DMS 273 (cell line): ENCODE results near the gene FBLN1.
"Not testable (repeated sequence)": the region's sequence is repeated elsewhere in the genome, so short reads cannot be mapped to it uniquely, and the experiment has no call there.

Experiments
- DNase-seq: peaks from one replicate; lab custom pipeline; 2025; ENCODE audit not compliant: unreplicated experiment; lab: John Stamatoyannopoulos, UW

Gene FBLN1, protein sequence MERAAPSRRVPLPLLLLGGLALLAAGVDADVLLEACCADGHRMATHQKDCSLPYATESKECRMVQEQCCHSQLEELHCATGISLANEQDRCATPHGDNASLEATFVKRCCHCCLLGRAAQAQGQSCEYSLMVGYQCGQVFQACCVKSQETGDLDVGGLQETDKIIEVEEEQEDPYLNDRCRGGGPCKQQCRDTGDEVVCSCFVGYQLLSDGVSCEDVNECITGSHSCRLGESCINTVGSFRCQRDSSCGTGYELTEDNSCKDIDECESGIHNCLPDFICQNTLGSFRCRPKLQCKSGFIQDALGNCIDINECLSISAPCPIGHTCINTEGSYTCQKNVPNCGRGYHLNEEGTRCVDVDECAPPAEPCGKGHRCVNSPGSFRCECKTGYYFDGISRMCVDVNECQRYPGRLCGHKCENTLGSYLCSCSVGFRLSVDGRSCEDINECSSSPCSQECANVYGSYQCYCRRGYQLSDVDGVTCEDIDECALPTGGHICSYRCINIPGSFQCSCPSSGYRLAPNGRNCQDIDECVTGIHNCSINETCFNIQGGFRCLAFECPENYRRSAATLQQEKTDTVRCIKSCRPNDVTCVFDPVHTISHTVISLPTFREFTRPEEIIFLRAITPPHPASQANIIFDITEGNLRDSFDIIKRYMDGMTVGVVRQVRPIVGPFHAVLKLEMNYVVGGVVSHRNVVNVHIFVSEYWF

DNA sequence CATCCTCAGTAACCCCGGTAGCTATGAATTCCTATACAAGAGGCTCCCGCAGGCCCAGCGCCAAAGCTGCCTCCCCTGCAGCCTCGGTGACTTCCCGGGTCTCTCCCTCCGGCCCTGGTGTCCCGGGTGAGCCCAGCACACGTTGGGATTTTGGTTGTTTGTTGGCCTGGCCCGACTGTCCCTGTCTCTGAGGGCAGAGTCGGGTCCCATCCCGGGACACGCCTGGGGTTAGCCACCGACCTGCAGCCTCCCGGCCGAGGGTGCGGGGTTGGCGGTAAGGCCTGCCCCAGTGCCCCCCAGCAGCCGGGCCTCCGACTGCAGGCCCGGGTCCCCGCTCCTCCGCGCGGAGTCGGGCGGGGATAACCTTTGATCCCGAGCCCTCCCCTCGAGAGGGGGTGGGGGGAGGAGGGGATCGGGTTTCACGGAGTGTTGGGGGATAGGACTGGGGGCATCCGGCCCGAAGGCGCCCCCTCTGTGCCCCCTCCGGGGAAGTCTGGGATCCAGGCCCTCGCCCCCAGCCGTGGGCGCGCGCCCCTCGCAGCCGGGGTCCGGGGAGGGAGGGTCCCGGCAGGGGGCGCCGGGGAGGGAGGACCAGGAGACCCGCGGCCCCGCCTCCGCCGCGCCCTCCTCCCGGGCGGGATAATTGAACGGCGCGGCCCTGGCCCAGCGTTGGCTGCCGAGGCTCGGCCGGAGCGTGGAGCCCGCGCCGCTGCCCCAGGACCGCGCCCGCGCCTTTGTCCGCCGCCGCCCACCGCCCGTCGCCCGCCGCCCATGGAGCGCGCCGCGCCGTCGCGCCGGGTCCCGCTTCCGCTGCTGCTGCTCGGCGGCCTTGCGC is at the start of gene FBLN1:
FBLN1 (plus strand) TSS at position 669 of the 835 bp plus-strand sequence; CDS start at position 772, 103 bp downstream.
- DNase-seq = peak; percentile 74

DNA sequence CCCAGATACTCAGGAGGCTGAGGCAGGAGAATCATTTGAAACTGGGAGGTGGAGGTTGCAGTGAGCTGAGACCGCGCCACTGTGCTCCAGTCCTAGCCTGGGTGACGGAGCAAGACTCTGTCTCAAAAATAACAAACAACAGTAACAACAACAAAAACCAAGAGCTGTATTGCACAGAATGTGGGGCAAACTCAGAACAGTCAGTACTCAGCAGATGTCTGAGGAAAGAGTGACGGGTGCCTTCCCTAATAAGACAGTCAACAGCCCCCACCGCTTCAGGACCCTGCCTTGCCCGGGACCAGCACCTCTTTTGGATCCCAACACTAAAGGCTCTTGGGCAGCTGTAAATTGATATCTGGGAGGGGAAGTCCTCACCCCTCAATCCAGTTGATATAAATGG is 48.9 kb upstream of the FBLN1 start:
- no peak for DNase-seq

DNA sequence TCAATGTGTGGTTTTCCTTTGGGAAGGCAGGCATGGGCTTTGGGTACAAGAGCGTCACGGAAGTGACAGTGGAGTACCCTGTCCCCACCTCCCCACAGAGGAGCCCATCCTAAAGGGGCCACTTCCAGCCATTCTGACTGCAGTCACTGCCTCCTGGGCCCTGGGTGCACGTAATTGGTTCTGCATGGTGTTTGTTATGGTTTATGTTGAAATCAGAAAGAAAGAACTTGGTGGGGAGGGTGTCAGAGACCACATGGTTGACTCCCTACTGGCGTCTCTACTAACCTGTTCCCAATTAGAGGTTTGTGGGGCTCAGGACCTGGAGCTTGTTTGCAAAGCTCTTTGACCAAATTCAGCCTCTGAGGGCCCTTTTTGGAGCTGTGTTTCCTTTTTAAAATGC is 48.4 kb upstream of the FBLN1 start:
- DNase-seq = no peak

DNA sequence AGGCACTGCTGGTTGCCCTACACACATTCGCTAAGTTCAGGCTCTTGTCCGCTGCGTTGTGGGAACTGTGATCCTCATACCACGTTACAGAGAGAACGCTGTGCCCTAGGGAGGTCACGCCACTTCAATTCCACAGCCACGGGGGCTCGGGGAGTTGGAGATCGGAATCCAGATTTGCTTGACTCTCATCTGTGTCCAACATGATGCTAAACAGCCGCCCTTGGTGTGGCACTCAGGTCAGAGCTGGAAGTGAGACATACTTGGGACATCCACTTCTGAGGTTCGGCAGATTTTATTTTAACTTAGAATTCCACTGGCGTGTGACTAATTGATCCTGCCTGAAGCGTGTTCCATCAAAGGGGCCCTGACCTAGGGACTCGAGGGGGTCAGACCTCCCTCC is 47.5 kb upstream of the FBLN1 start:
- no peak for DNase-seq

DNA sequence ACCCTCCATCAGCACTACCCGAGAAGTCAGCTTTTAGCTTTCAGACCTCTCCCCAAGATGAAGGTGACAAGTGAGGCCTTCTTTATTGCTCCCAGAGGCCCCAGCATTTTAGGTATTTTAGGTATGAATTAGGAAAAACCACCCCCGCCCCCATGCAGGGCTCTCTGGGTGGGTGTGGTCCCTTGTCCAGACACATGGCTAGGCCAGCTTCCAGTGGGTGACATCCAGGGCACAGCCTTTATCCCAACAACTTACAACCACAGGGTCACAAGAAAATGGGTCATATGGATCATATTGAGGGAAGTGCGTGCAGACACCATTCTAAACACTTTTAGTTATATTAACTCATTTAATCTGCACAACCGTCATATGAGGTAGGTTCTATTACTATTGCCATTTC is 47.1 kb upstream of the FBLN1 start:
- DNase-seq = no peak

DNA sequence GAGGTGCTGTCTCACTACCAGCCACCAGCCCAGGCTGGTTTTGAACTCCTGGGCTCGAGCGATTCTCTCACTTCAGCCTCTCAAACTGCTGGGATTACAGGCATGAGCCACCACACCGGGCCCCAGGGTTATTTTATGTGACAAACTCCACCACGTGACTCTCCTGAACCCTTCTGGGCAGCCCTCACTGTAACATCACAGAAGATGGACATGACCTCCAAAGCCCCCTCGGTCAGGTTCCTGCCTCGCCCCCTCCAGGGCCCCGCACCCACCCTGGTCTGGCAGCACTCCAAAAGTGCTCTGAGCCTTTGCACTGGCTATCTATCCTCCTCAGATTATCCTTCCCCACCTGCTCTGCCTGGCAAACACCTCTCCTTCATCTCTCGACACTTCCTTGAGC is 45.9 kb upstream of the FBLN1 start:
- DNase-seq = no peak

DNA sequence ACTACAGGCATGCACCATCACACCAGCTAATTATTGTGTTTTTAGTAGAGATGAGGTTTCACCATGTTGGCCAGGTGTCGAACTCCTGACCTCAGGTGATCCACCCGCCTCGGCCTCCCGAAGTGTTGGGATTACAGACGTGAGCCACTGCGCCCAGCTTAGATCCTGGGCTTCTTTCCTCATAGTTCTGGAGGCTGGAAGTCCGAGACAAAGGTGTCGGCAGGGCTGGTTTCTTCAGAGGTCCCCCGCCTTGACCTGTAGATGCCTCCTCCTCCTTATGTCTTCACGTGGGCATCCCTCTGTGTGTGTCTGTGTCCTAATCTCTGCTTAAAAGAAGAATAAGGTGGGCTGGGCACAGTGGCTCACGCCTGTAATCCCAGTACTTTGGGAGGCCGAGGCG is 44.2 kb upstream of the FBLN1 start:
- DNase-seq = no peak

DNA sequence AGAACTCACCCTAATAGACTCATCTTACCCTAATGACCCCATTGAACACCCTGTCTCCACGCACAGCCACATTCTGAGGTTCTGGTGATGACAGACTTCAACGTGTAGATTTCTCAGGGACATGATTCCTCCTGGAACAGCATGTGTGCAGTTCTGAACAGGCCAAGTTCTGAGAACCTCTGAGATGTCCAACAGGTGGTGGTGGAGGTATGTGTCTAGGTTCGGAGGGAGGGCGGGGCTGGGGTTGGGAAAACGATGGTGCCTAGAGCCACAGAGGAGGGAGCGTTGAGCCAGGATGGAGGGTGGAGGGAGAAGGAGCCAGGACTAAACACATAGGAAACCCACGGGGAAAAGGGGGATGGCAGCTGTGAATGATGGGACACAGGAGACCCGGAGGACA is 43.4 kb upstream of the FBLN1 start:
- no peak for DNase-seq

DNA sequence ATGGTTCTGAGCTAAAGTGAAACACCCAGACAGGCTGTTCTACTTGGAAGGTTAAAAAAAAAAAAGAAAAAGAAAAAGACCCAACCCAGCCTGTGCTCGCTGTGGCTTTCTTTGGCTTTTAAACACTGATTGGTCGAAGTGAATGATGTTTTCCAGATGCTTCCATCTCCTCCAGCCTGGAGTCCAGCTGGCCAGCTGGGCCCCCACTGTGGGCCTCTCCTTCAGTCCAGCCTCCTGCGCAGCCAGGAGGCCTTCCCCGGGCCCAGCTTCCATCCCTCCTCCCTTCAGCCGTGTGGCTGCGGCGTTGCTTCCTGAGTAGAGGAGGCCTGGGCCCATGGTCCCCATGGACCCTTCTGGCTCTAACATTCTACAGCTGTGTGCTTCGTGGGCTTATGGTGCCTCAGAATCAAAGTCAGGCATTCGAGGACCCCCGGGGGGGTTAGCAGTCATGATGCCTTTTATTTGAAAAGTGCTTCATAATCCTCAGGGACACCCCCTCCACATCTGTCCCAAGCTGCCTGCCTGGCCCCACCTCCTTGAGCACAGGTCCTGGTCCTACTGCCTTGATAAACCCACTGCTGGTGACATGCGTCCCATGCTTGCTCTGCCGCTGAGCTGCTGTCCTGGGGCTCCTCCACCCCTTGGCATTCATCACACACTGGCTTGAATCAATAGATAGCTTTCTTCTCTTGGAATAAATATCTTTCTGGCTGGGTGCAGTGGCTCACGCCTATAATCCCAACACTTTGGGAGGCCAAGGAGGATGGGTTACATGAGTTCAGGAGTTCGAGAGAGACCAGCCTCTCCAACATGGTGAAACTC is 42.2 kb upstream of the FBLN1 start:
- no peak for DNase-seq

DNA sequence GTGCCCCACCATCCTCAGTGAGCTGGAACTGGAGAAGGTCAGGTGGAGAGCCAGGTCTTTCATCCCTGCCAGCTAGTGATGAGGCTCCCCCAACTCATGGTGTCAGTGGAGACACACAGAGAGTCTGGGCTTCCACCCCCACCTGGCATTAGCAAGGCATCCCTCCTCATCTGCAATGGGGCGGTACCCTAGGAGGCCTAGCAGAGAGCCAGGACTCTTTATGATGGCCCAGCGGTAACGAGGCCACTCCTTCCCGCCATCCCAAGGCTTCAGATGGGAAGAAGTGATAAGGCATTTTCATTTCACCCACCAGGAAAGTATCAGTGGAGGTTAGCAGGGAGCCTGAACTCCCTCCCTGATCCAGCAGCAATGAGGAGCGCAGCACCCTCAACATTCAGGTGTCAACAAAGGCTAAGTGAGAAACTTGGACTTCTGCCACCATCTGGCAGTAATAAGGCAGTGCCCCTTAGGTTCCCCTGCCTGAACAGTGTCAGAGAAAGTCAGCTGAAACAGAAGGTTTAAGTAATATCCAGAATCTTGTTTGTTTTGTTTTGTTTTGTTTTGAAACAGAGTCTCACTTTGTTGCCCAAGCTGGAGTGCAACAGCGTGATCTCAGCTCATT is 40.5 kb upstream of the FBLN1 start:
- peak; percentile 44 for DNase-seq

DNA sequence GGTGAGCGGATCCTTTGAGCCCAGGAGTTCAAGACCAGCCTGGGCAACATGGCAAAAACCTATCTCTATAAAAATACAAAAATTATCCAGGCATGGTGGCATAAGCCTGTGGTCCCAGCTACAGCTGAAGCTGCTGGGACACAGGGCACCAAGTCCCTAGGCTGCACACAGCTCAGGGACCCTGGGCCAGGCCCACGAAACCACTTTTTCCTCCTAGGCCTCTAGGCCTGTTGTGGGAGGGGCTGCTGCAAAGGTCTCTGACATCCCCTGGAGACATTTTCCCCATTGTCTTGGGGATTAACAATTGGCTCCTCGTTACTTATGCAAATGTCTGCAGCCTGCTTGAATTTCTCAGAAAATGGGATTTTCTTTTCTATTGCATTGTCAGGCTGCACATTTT is 39.0 kb upstream of the FBLN1 start:
- not testable (repeated sequence) for DNase-seq

DNA sequence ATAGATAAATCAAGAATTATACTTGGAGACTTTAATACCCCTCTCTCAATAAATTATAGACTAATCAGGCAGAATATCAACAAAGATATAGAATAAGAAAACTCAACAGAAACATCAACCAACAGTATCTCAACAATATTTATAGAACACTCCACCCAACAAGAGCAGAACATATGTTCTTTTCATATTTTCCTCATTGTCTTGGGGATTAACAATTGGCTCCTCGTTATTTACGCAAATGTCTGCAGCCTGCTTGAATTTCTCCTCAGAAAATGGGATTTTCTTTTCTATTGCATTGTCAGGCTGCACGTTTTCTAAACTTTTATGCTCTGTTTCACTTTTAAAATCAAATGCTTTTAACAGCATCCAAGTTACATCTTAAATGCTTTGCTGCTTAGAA is 37.0 kb upstream of the FBLN1 start:
- no peak for DNase-seq

DNA sequence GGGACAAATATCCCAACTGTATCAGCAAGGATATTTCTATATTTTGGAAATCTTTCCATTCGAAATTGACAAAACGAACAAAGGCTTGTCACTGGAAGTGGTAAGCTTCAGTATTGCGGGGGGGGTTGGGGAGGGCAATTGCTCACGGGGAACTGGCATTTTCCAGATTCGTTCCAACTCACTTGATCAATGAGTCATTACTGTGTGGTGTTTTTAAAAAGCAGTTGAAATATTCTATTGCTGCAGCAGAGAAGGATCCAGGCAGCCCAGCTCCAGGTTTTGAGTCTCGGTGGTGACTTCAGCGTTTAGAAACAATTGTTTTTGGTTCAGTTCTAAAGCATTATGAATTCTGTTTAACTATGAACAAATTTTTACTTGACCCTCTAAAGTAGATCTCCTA is 33.8 kb upstream of the FBLN1 start:
- peak; percentile 15 for DNase-seq

DNA sequence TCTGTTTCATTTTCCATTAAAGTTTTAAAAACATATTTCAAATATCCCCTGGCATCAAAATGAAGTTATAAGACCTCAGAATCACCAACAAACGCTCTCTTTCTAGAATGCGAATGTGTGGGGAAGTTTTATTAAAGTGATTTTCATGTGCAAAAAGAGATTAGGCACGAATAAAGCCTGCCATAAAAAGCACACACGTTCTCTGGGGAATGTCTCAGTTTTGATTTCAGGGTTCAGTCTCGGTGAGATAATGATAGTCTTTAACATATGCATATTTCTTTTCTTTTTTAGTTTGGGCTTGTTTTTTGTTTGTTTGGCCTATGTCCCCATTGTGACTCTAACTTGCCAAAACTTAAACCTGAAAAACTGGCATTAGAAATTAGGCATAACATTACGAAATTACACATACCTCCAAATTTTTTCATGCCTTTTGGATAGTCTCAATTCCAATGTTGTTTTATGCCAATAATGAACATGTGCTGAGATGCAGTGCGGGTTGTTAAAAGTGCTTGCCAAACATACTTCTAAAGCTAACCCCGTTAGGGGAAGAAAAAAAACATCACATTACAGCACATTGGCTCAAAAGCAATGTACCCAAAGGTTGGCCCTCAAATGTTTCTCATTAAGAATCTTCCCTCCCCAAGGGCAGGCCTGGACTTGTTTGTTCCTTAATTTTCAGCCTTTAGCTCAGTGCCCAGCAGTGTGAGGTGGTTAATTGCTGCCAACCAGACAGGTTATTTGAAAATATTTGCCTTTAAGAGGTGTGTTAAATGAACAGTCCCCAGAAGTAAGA is 33.2 kb upstream of the FBLN1 start:
- peak; percentile 79 for DNase-seq

DNA sequence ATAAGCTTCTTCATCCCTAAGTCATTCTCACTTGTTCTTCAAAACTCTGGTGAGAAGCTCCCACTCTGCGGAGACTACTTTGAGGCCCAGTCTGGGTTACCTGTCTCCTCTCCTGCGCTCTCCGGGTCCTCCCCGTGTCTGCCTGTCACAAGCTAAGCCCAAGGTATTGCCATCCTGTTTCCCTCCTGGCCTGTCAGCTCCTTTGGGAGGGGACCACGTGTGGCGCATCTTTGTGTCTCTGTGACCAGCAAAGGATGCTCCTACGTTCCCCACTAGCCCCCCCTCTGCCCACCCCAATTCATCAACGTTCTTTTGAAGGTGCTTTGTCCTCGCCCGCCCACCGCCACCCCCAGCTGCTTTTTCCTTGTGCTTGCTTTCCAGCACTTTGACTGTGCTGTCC is 31.8 kb upstream of the FBLN1 start:
- DNase-seq = no peak

DNA sequence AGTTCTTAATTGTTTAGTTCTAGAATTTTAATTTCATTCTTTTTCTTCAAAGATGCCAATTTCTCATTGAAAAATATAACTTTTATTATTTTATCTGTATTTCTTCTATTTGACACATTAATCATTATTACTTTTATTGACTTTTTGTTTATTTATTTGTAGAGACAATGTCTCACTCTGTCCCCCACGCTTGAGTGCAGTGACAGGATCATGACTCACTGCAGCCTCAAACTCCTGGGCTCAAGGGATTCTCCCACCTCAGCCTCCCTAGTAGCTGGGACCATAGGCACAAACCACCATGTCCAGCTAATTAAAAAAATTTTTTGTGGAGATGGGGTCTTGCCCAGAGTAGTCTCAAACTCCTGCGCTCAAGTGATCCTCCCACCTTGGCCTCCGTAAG is 30.3 kb upstream of the FBLN1 start:
- DNase-seq = no peak

DNA sequence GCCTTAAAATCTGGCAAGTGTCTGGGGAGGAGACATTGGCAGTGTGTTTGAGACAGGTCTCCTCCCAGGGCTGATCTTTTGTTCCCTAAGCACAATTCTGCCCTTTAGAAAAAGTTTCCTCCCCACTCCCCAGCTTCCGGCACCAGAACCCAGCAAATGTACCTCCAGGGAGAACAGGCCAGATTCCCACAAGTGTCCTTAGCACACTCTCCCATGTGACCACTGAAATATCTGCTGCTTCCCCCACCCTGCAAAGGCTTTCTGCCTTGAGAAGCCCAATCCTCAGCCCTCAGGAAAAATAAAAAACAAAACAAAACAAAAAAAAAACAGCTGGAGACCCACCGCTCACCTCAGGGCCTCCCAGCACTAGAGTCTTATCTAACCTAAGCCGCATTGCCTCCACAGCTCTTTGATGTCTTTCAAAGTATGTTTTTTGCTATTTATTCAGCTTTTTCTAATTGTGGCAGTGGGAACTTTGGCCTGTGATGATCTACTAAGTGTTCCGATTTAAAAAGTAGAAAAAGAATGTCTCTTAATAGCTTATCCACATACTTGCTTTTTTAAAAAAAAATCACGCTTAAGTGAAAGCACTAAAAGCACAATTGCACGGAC is 29.0 kb upstream of the FBLN1 start:
- DNase-seq = no peak

DNA sequence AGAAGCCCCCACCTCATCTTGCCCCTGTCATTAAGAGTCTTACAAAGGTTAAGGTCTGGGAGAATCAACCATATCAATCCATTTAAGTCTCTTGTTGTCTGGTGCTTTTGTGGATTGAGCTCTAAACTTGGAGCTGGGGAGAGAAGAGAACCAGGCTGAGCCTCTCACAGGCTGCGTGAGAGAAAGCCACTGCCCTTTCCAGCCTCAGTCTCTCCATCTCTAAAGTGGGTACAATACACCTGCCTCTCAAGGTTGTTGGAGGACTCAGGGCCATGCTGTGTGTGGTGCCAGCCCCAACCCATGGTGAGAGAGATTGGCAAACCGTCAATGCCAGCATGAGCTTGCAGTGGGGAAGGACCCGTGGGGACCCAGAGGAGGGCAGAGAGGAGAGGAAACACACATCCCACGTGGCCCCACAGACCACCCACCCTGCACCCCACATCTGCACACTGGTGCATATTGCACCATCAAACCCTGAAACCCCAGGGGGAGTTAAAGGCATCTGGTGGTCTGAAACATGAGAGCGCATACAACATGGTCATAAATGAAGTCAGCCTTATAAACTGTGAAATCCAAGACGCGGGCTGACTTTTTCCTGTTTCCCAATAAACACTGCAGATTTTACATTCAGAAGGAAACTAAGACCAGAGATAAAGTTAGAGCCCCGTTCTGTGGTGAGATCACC is 27.5 kb upstream of the FBLN1 start:
- peak; percentile 84 for DNase-seq
